Measurements from ENCODE around the gene EXTL1.
A peak's percentile ranks its signal among the peaks of the same experiment; 100 is the strongest.

EXTL1 gene

GRCh38 chr1:26029054-26029863 lies 7.7 kb downstream of the EXTL1 start:
- no peak for DNase-seq (ENCODE audit: low read depth)
- TF ChIP-seq CTCF (IDR thresholded peaks at IDR 0.05; ENCODE audit: low read depth, low read length, missing control alignments), result no peak
- no peak overlapping the region for H3K4me3 ChIP-seq (ENCODE audit: low read depth, low read length)

- no peak overlapping the region for H3K4me3 ChIP-seq (ENCODE audit: low read depth, low read length)
- TF ChIP-seq CTCF (IDR thresholded peaks at IDR 0.05; ENCODE audit: low read depth, low read length, missing control alignments), result no peak
- no peak for DNase-seq (ENCODE audit: low read depth)
Observed at GRCh38 chr1:26029864-26030481, 8.4 kb downstream of the EXTL1 start.

DNA sequence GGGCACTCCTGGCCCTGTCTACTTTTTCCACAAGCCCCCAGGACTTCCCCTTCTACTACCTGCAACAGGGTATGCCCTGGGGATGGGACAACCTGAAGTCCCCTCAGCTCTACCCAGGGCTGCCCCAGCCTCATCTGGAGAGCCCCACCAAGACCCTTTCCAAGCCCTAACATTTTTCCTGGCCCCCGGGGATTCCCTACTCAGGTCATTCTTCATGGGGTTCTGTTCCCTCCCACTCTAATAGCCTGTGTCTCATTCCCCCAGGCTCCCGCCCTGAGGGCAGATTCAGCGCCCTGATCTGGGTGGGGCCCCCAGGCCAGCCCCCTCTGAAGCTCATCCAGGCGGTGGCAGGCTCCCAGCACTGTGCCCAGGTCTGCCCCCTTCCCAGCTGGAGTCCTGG lies 9.6 kb downstream of the EXTL1 start:
- no peak for DNase-seq (ENCODE audit: low read depth)
- H3K4me3 ChIP-seq (ENCODE audit: low read depth, low read length), result no peak overlapping the region
- no peak for TF ChIP-seq CTCF (IDR thresholded peaks at IDR 0.05; ENCODE audit: low read depth, low read length, missing control alignments)

GRCh38 chr1:26031611-26032220 lies 10.1 kb downstream of the EXTL1 start:
- no peak for DNase-seq (ENCODE audit: low read depth)
- no peak overlapping the region for H3K4me3 ChIP-seq (ENCODE audit: low read depth, low read length)
- no peak for TF ChIP-seq CTCF (IDR thresholded peaks at IDR 0.05; ENCODE audit: low read depth, low read length, missing control alignments)

- TF ChIP-seq CTCF (IDR thresholded peaks at IDR 0.05; ENCODE audit: low read depth, low read length, missing control alignments), result no peak
- H3K4me3 ChIP-seq (ENCODE audit: low read depth, low read length), result no peak overlapping the region
- DNase-seq (ENCODE audit: low read depth), result no peak
Observed at GRCh38 chr1:26032656-26033357, 11.2 kb downstream of the EXTL1 start.

DNA sequence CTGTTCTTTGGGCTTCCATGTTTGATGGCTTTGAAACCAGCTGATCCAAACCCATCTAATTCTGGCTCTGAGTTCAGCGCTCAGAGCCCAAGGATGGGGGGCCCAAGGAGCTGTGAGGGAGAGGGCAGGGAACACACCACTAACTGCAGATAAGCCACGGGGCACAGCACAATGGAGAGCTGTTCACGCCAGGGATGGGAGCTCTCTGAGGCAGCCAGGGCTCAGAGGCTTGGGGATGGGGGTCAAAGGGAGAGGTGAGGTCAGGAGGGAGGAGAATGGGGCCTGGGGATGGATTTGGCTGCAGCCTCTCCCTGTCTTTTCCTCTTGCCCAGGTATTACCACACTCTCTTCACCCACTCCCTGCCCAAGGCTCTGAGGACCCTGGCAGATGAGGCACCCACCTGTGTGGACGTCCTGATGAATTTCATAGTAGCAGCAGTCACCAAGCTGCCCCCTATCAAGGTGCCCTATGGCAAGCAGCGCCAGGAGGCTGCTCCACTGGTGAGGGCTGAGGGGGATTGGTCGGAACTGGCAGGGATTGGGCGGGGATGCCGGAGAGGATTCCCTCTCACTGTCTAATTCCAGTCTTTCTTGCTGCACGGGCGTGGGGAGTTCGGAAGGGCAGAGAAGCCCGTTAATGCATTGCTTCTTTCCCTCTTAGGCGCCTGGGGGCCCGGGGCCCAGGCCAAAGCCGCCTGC lies 13.1 kb downstream of the EXTL1 start:
- DNase-seq (ENCODE audit: low read depth), result no peak
- TF ChIP-seq CTCF (IDR thresholded peaks at IDR 0.05; ENCODE audit: low read depth, low read length, missing control alignments), result no peak
- peak overlapping the region; percentile 57 for H3K4me3 ChIP-seq (ENCODE audit: low read depth, low read length)
